ENCODE measurements around the gene ANKH. TPM values are rescaled to one million over a fixed set of nuclear protein-coding genes. Genes with fewer than 3 reads are reported as not detected.

The ANKH gene
- total and polyA plus RNA-seq, 10 of the 15 experiments (the other 5 are each of a cell fraction or from before 2014, with no cell fraction given) = 2.1 to 43.9 (median 14.4) TPM

DNA sequence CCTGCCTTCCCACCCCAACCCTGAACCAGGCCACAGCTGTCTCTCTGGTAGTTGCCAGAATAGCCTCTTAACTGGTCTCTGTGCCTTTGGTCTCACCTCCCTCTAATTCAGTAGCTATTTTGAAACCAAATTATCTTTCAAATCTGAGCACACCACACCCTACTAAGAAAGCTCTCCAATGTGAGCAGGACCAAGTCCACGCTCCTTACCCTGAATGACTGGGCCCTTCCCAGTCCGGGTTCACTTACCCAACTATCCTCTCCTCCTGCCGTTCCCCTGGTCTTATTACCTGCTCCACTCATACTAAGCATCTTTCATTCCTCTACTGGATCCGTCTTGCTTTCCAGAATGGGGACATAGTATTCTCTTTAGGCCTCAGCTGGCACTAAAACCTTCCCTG is 16.8 kb downstream of the ANKH start:
- Histone ChIP-seq H2AFZ (ENCODE audit: control insufficient read depth, low read depth, low read length) (no peak overlapping the region), H3K79me2 (ENCODE audit: control insufficient read depth, insufficient read depth, low read length) (no peaks in the 10 kb centered on the region; the same call in 1 of the 2 replicates), H3K36me3 (ENCODE audit: control insufficient read depth in 2 of 2, insufficient read depth in 2 of 2, low read length in 1 of 2) (no peaks in the 10 kb centered on the region; a peak in 2 of 4 replicates), H3K4me3 (no peak overlapping the region), H3K4me2 (ENCODE audit: control insufficient read depth, insufficient read depth) (no peak overlapping the region), H3K27ac (ENCODE audit: control insufficient read depth, insufficient read depth) (no peak overlapping the region), H3K9me3 (replicated peaks; ENCODE audit: control insufficient read depth, insufficient read depth, low read length) (no peaks in the 10 kb centered on the region), H3K27me3 (replicated peaks in 1 of 2; ENCODE audit: control insufficient read depth in 2 of 2, insufficient read depth in 2 of 2, low read length in 1 of 2) (no peaks in the 10 kb centered on the region), H3K9ac (ENCODE audit: control insufficient read depth, insufficient read depth, low read length) (no peak overlapping the region), H3K4me1 (ENCODE audit: control insufficient read depth, insufficient read depth, low read length) (no peaks in the 10 kb centered on the region), H4K20me1 (ENCODE audit: control insufficient read depth, insufficient read depth) (no peaks in the 10 kb centered on the region)
- FAIRE-seq (no peak), DNase-seq (ENCODE audit: low read depth, low spot score) (no peak), ATAC-seq (no peak)
- ChIA-PET CTCF (no interaction called here), RAD21 (ENCODE audit: unreplicated experiment) (no interaction called here), SMC1A (ENCODE audit: uncharacterized antibody, unreplicated experiment) (no interaction called here), POLR2A (no interaction called here)
- WGBS (ENCODE audit: insufficient coverage, insufficient replicate concordance, low lambda C conversion rate, missing lambda C conversion rate) = 96% methylated on average over 4 of the region's 4 CpGs
- in situ Hi-C loops (cut with MboI) = no loop called here
- BruUV-seq (replicated peaks) = no TSS peak
- intact Hi-C loops (cut with micrococcal nuclease; ENCODE audit: unreplicated experiment) = no loop called here
- TF ChIP-seq HDGF (IDR thresholded peaks at IDR 0.05) (no peak), CHD2 (IDR thresholded peaks at IDR 0.05; ENCODE audit: borderline replicate concordance, low read depth, low read length) (no peak), TCF3 (IDR thresholded peaks at IDR 0.05; ENCODE audit: borderline replicate concordance, insufficient read depth, low read depth, low read length) (no peak), KDM1A (IDR thresholded peaks at IDR 0.05; ENCODE audit: borderline replicate concordance) (no peak), ETV6 (conservative IDR thresholded peaks at IDR 0.05 in 1 of 2, IDR thresholded peaks at IDR 0.05 in 1 of 2; ENCODE audit: borderline replicate concordance in 1 of 2, low read depth in 1 of 2) (no peak), ASH2L (IDR thresholded peaks at IDR 0.05; ENCODE audit: borderline replicate concordance, low read depth) (no peak), SMARCA5 (IDR thresholded peaks at IDR 0.05) (no peak), ESRRA (IDR thresholded peaks at IDR 0.05; ENCODE audit: low read length) (no peak), CBX5 (IDR thresholded peaks at IDR 0.05; ENCODE audit: low read depth) (no peak), CREM (IDR thresholded peaks at IDR 0.05; ENCODE audit: low read depth) (no peak), TBL1XR1 (IDR thresholded peaks at IDR 0.05; ENCODE audit: low read depth, low read length) (no peak), RBBP5 (conservative IDR thresholded peaks at IDR 0.05) (no peak), TCF12 (IDR thresholded peaks at IDR 0.05; ENCODE audit: low read depth, low read length) (no peak)
- TF ChIP-seq, protein P1, sequence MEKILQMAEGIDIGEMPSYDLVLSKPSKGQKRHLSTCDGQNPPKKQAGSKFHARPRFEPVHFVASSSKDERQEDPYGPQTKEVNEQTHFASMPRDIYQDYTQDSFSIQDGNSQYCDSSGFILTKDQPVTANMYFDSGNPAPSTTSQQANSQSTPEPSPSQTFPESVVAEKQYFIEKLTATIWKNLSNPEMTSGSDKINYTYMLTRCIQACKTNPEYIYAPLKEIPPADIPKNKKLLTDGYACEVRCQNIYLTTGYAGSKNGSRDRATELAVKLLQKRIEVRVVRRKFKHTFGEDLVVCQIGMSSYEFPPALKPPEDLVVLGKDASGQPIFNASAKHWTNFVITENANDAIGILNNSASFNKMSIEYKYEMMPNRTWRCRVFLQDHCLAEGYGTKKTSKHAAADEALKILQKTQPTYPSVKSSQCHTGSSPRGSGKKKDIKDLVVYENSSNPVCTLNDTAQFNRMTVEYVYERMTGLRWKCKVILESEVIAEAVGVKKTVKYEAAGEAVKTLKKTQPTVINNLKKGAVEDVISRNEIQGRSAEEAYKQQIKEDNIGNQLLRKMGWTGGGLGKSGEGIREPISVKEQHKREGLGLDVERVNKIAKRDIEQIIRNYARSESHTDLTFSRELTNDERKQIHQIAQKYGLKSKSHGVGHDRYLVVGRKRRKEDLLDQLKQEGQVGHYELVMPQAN (conservative IDR thresholded peaks at IDR 0.05) = no peak
- TF ChIP-seq, protein P2, sequence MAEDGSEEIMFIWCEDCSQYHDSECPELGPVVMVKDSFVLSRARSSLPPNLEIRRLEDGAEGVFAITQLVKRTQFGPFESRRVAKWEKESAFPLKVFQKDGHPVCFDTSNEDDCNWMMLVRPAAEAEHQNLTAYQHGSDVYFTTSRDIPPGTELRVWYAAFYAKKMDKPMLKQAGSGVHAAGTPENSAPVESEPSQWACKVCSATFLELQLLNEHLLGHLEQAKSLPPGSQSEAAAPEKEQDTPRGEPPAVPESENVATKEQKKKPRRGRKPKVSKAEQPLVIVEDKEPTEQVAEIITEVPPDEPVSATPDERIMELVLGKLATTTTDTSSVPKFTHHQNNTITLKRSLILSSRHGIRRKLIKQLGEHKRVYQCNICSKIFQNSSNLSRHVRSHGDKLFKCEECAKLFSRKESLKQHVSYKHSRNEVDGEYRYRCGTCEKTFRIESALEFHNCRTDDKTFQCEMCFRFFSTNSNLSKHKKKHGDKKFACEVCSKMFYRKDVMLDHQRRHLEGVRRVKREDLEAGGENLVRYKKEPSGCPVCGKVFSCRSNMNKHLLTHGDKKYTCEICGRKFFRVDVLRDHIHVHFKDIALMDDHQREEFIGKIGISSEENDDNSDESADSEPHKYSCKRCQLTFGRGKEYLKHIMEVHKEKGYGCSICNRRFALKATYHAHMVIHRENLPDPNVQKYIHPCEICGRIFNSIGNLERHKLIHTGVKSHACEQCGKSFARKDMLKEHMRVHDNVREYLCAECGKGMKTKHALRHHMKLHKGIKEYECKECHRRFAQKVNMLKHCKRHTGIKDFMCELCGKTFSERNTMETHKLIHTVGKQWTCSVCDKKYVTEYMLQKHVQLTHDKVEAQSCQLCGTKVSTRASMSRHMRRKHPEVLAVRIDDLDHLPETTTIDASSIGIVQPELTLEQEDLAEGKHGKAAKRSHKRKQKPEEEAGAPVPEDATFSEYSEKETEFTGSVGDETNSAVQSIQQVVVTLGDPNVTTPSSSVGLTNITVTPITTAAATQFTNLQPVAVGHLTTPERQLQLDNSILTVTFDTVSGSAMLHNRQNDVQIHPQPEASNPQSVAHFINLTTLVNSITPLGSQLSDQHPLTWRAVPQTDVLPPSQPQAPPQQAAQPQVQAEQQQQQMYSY (CRISPR knock-in tag; IDR thresholded peaks at IDR 0.05) = no peak
- TF ChIP-seq, protein P3, sequence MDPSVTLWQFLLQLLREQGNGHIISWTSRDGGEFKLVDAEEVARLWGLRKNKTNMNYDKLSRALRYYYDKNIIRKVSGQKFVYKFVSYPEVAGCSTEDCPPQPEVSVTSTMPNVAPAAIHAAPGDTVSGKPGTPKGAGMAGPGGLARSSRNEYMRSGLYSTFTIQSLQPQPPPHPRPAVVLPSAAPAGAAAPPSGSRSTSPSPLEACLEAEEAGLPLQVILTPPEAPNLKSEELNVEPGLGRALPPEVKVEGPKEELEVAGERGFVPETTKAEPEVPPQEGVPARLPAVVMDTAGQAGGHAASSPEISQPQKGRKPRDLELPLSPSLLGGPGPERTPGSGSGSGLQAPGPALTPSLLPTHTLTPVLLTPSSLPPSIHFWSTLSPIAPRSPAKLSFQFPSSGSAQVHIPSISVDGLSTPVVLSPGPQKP (IDR thresholded peaks at IDR 0.05; ENCODE audit: low read depth, low read length) = no peak

All from GM12878 (cell line).